CD1c-positive myeloid dendritic cell (primary cell): ENCODE measurements around the gene CREB3L2.

Source experiments
- DNase-seq: peaks from one replicate; pipeline ENCODE4 v3.0.0-alpha.2; 2016; ENCODE audit errors: extremely low spot score

Gene CREB3L2

GRCh38 chr7:137898839-137899721 lies 102.8 kb downstream of the CREB3L2 start:
- peak; percentile 80 for DNase-seq

- DNase-seq: no peak
Observed at GRCh38 chr7:137895301-137896221, 106.3 kb downstream of the CREB3L2 start.

- DNase-seq: no peak
Observed at GRCh38 chr7:137893143-137893742, 108.6 kb downstream of the CREB3L2 start.

- DNase-seq: no peak
Observed at GRCh38 chr7:137891016-137891655, 110.8 kb downstream of the CREB3L2 start.

- no peak for DNase-seq
Observed at GRCh38 chr7:137890449-137890921, 111.4 kb downstream of the CREB3L2 start.

- DNase-seq: no peak
Observed at GRCh38 chr7:137888241-137888640, 113.6 kb downstream of the CREB3L2 start.

- no peak for DNase-seq
Observed at GRCh38 chr7:137886746-137887145, 115.1 kb downstream of the CREB3L2 start.

GRCh38 chr7:137886281-137886680 lies 115.6 kb downstream of the CREB3L2 start:
- no peak for DNase-seq

GRCh38 chr7:137885678-137886077 lies 116.2 kb downstream of the CREB3L2 start:
- no peak for DNase-seq

- no peak for DNase-seq
Observed at GRCh38 chr7:137882806-137883205, 119.1 kb downstream of the CREB3L2 start.

GRCh38 chr7:137882261-137882668 lies 119.6 kb downstream of the CREB3L2 start:
- DNase-seq: no peak

GRCh38 chr7:137881607-137882260 lies 120.2 kb downstream of the CREB3L2 start:
- no peak for DNase-seq

- no peak for DNase-seq
Observed at GRCh38 chr7:137880432-137880831, 121.5 kb downstream of the CREB3L2 start.

- DNase-seq: no peak
Observed at GRCh38 chr7:137879357-137880158, 122.3 kb downstream of the CREB3L2 start.

- no peak for DNase-seq
Observed at GRCh38 chr7:137878333-137878961, 123.4 kb downstream of the CREB3L2 start.

- no peak for DNase-seq
Observed at GRCh38 chr7:137877027-137877675, 124.7 kb downstream of the CREB3L2 start.

- DNase-seq: no peak
Observed at GRCh38 chr7:137875746-137876145, 126.1 kb downstream of the CREB3L2 start.

GRCh38 chr7:137873979-137874777 lies 127.7 kb downstream of the CREB3L2 start:
- DNase-seq: no peak
